Measurements from ENCODE around the gene IMMP2L.

The IMMP2L gene

DNA sequence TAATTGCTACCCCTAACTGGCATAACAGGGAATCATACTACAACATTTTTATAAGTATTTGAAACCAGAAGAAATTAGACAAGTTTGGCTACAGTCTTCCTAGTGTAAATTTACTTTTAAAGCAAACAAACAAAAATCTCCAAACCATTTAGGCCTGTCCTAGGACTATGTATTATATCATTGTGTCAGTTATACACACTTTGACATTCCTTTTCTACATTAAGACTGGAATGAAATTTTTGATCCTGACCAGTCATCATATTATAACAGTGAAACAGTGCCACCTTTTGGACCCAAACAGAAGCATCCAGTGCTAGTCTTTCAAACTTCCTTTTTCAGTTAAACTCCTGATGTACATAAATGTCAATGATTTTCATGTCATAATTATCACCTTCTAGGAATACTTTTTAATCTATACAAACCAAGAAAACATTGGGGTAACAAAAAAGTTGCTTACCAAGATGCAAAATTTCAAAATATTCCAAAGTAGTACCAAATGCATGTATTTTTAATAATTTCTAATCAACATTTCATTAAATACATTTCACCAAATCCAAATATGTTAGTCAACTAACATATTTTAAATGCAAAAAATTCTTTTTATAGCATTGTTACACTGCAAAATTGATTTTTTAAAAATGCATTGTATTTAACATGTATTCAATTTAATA, 75.7 kb downstream of the IMMP2L start:
- no peaks in the 10 kb centered on the region for H3K27me3 ChIP-seq (ENCODE audit: insufficient read depth, poor library complexity, severe bottlenecking)
- TF ChIP-seq, protein P1, sequence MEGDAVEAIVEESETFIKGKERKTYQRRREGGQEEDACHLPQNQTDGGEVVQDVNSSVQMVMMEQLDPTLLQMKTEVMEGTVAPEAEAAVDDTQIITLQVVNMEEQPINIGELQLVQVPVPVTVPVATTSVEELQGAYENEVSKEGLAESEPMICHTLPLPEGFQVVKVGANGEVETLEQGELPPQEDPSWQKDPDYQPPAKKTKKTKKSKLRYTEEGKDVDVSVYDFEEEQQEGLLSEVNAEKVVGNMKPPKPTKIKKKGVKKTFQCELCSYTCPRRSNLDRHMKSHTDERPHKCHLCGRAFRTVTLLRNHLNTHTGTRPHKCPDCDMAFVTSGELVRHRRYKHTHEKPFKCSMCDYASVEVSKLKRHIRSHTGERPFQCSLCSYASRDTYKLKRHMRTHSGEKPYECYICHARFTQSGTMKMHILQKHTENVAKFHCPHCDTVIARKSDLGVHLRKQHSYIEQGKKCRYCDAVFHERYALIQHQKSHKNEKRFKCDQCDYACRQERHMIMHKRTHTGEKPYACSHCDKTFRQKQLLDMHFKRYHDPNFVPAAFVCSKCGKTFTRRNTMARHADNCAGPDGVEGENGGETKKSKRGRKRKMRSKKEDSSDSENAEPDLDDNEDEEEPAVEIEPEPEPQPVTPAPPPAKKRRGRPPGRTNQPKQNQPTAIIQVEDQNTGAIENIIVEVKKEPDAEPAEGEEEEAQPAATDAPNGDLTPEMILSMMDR (IDR thresholded peaks at IDR 0.05; ENCODE audit: poor library complexity, severe bottlenecking) = peak; percentile 86
- H3K9me3 ChIP-seq (ENCODE audit: severe bottlenecking) = no peaks in the 10 kb centered on the region
- no peak overlapping the region for H3K4me3 ChIP-seq (ENCODE audit: severe bottlenecking)
- DNase-seq (ENCODE audit: low spot score) (no peak), ATAC-seq (ENCODE audit: low read depth) (peak; percentile 52; the same call in 1 of the 3 replicates)
- no peak overlapping the region for H3K27ac ChIP-seq (ENCODE audit: poor library complexity, severe bottlenecking)
- H3K36me3 ChIP-seq (ENCODE audit: low read depth) = no peaks in the 10 kb centered on the region; the same call in 1 of the 2 replicates
- H3K4me1 ChIP-seq (ENCODE audit: insufficient read depth, poor library complexity, severe bottlenecking) = no peaks in the 10 kb centered on the region

DNA sequence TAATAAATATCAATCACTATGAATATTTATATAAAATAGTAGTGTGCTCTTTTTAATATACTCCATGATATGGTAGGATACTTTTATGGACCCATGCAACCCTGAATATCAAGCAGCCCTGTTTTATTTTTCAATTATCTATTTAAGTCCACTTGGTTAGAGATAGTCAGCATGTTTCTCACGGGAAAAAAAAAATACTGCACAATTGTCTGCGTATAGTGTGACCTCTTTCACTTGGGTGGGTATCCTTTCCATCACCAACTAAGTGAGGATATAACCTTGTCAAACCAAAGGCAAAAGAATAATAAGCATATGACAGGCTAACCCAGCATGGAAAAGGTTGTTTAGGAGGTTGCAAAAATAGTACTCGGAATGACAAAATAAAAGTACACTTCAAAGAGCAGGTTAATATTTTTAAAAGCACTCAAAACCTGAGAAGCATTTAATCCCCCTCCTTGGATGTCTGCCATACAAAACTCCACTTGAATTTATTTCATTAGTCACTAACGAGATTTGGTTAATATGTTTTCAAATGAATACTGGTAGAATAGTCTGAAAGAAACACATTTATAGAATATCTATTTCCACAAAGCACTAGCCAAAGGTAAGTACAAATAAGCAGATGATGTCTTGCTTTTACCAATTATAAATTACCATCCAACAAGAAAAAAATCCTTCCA, 76.5 kb downstream of the IMMP2L start:
- DNase-seq (ENCODE audit: low spot score) = no peak
- ATAC-seq (ENCODE audit: low read depth) = no peak
- Histone ChIP-seq H3K27me3 (ENCODE audit: insufficient read depth, poor library complexity, severe bottlenecking) (no peaks in the 10 kb centered on the region), H3K9me3 (ENCODE audit: severe bottlenecking) (no peaks in the 10 kb centered on the region), H3K27ac (ENCODE audit: poor library complexity, severe bottlenecking) (no peak overlapping the region), H3K36me3 (ENCODE audit: low read depth) (no peaks in the 10 kb centered on the region; the same call in 1 of the 2 replicates), H3K4me3 (ENCODE audit: severe bottlenecking) (no peak overlapping the region), H3K4me1 (ENCODE audit: insufficient read depth, poor library complexity, severe bottlenecking) (no peaks in the 10 kb centered on the region)
- TF ChIP-seq, protein P1 (IDR thresholded peaks at IDR 0.05; ENCODE audit: poor library complexity, severe bottlenecking) = no peak

DNA sequence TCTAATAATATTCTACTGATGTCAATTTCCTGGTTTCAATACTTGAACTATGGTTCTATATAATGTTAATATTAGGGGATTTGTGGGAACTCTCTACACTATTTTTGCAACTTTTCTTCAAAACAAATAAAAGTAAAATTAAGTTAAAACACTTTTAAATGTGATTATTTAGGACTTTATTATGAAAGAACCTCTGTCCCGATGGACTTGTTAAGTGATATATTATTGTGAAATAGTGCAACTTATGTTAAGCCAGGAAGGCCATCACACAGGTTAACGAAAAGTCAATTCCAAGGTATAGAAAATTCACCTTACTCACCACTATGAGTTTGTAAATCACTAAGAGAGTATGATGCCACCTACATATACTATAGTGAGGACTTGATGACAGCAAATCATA, 79.2 kb downstream of the IMMP2L start:
- no peaks in the 10 kb centered on the region for H3K27me3 ChIP-seq (ENCODE audit: insufficient read depth, poor library complexity, severe bottlenecking)
- H3K27ac ChIP-seq (ENCODE audit: poor library complexity, severe bottlenecking) = no peak overlapping the region
- H3K36me3 ChIP-seq (ENCODE audit: low read depth) = no peaks in the 10 kb centered on the region; the same call in 1 of the 2 replicates
- H3K4me3 ChIP-seq (ENCODE audit: severe bottlenecking) = no peak overlapping the region
- H3K9me3 ChIP-seq (ENCODE audit: severe bottlenecking) = no peaks in the 10 kb centered on the region
- DNase-seq (ENCODE audit: low spot score) = no peak
- H3K4me1 ChIP-seq (ENCODE audit: insufficient read depth, poor library complexity, severe bottlenecking) = no peaks in the 10 kb centered on the region
- no peak for ATAC-seq (ENCODE audit: low read depth)
- TF ChIP-seq, protein P1 (IDR thresholded peaks at IDR 0.05; ENCODE audit: poor library complexity, severe bottlenecking) = no peak

DNA sequence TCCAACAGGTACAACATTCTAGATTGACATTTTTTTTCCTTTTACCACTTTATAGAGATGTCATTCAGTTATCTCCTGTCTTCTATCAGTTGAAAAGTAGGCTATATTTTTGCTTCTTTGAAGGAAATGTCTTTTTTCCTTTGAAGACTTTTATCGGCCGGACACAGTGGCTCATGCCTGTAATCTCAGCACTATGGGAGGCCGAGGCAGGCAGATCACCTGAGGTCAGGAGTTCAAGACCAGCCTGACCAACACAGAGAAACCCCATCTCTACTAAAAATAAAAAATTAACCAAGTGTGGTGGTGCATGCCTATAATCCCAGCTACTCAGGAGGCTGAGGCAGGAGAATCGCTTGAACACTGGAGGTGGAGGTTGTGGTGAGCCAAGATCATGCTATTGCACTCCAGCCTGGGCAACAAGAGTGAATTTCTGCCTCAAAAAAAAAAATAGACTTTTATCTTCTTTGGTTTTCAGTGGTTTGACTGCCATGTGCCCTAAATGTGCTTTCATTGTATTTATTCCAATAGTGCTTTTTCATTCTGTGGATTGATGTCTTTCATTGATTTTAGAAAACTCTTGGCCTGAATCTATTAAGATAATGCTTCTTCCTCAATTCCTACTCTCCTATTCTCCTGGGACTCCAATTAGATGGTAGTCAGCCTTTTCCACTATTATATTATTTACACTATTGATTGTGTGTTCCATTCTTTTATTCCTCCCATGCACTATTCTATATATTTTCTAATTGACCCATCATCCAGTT, 84.6 kb downstream of the IMMP2L start:
- ATAC-seq (ENCODE audit: low read depth) = no peak
- no peaks in the 10 kb centered on the region for H3K4me1 ChIP-seq (ENCODE audit: insufficient read depth, poor library complexity, severe bottlenecking)
- no peaks in the 10 kb centered on the region for H3K27me3 ChIP-seq (ENCODE audit: insufficient read depth, poor library complexity, severe bottlenecking)
- no peaks in the 10 kb centered on the region for H3K36me3 ChIP-seq (ENCODE audit: low read depth)
- H3K9me3 ChIP-seq (ENCODE audit: severe bottlenecking) = no peaks in the 10 kb centered on the region
- TF ChIP-seq, protein P1 (IDR thresholded peaks at IDR 0.05; ENCODE audit: poor library complexity, severe bottlenecking) = no peak
- no peak overlapping the region for H3K27ac ChIP-seq (ENCODE audit: poor library complexity, severe bottlenecking)
- DNase-seq (ENCODE audit: low spot score) = no peak
- H3K4me3 ChIP-seq (ENCODE audit: severe bottlenecking) = no peak overlapping the region

Data from RWPE2 (cell line).